ENCODE measurements around the gene TMPRSS3.

Gene TMPRSS3

GRCh38 chr21:42405064-42406013 lies 9.5 kb upstream of the TMPRSS3 start:
- H3K36me3 ChIP-seq (ENCODE audit: insufficient read depth, low read length), result no peaks in the 10 kb centered on the region
- no peaks in the 10 kb centered on the region for H3K4me1 ChIP-seq (ENCODE audit: insufficient read depth, low read length)
- no peak overlapping the region for H3K27ac ChIP-seq (ENCODE audit: low read depth, low read length)
- no peak overlapping the region for H3K9ac ChIP-seq (ENCODE audit: low read length)
- H3K4me3 ChIP-seq (ENCODE audit: low read depth in 1 of 2, low read length in 2 of 2), result no peak overlapping the region
- H3K9me3 ChIP-seq (ENCODE audit: low read length), result no peaks in the 10 kb centered on the region
- no peaks in the 10 kb centered on the region for H3K27me3 ChIP-seq (ENCODE audit: control insufficient read depth in 1 of 2, insufficient read depth in 2 of 2, low read length in 2 of 2)

GRCh38 chr21:42404539-42404938 lies 8.7 kb upstream of the TMPRSS3 start:
- H3K27me3 ChIP-seq (ENCODE audit: control insufficient read depth in 1 of 2, insufficient read depth in 2 of 2, low read length in 2 of 2), result no peaks in the 10 kb centered on the region
- H3K27ac ChIP-seq (ENCODE audit: low read depth, low read length), result no peak overlapping the region
- no peak overlapping the region for H3K4me3 ChIP-seq (ENCODE audit: low read depth in 1 of 2, low read length in 2 of 2)
- H3K9me3 ChIP-seq (ENCODE audit: low read length), result no peaks in the 10 kb centered on the region
- H3K4me1 ChIP-seq (ENCODE audit: insufficient read depth, low read length), result no peaks in the 10 kb centered on the region
- no peak overlapping the region for H3K9ac ChIP-seq (ENCODE audit: low read length)
- H3K36me3 ChIP-seq (ENCODE audit: insufficient read depth, low read length), result no peaks in the 10 kb centered on the region

- Histone ChIP-seq H3K27ac (ENCODE audit: low read depth, low read length) (no peak within 1 kb of the TSS), H3K9me3 (ENCODE audit: low read length) (no peaks in the 10 kb centered on the region), H3K27me3 (ENCODE audit: control insufficient read depth in 1 of 2, insufficient read depth in 2 of 2, low read length in 2 of 2) (no peaks in the 10 kb centered on the region), H3K4me1 (ENCODE audit: insufficient read depth, low read length) (no peaks in the 10 kb centered on the region), H3K4me3 (ENCODE audit: low read depth in 1 of 2, low read length in 2 of 2) (no peak within 1 kb of the TSS), H3K36me3 (ENCODE audit: insufficient read depth, low read length) (no peaks in the 10 kb centered on the region), H3K9ac (ENCODE audit: low read length) (no peak within 1 kb of the TSS)
Measured at GRCh38 chr21:42403611-42404231, 7.9 kb upstream of the TMPRSS3 start, which contains the start of gene UBASH3A. Gene UBASH3A, plus strand, starts transcription at chr21:42403902. Its CDS starts 44 bp downstream, at chr21:42403946.

GRCh38 chr21:42401820-42402251 lies 6.0 kb upstream of the TMPRSS3 start:
- Histone ChIP-seq H3K9ac (ENCODE audit: low read length) (no peak overlapping the region), H3K36me3 (ENCODE audit: insufficient read depth, low read length) (no peaks in the 10 kb centered on the region), H3K4me1 (ENCODE audit: insufficient read depth, low read length) (no peaks in the 10 kb centered on the region), H3K9me3 (ENCODE audit: low read length) (no peaks in the 10 kb centered on the region), H3K27me3 (ENCODE audit: control insufficient read depth in 1 of 2, insufficient read depth in 2 of 2, low read length in 2 of 2) (no peaks in the 10 kb centered on the region), H3K4me3 (ENCODE audit: low read depth in 1 of 2, low read length in 2 of 2) (no peak overlapping the region), H3K27ac (ENCODE audit: low read depth, low read length) (no peak overlapping the region)

GRCh38 chr21:42401154-42401553 lies 5.3 kb upstream of the TMPRSS3 start:
- Histone ChIP-seq H3K4me1 (ENCODE audit: insufficient read depth, low read length) (no peaks in the 10 kb centered on the region), H3K9ac (ENCODE audit: low read length) (no peak overlapping the region), H3K9me3 (ENCODE audit: low read length) (no peaks in the 10 kb centered on the region), H3K36me3 (ENCODE audit: insufficient read depth, low read length) (no peaks in the 10 kb centered on the region), H3K27ac (ENCODE audit: low read depth, low read length) (no peak overlapping the region), H3K4me3 (ENCODE audit: low read depth in 1 of 2, low read length in 2 of 2) (no peak overlapping the region), H3K27me3 (ENCODE audit: control insufficient read depth in 1 of 2, insufficient read depth in 2 of 2, low read length in 2 of 2) (no peaks in the 10 kb centered on the region)

GRCh38 chr21:42400525-42400924 lies 4.7 kb upstream of the TMPRSS3 start:
- no peaks in the 10 kb centered on the region for H3K27me3 ChIP-seq (ENCODE audit: control insufficient read depth in 1 of 2, insufficient read depth in 2 of 2, low read length in 2 of 2)
- no peak overlapping the region for H3K9ac ChIP-seq (ENCODE audit: low read length)
- no peak overlapping the region for H3K27ac ChIP-seq (ENCODE audit: low read depth, low read length)
- H3K4me3 ChIP-seq (ENCODE audit: low read depth in 1 of 2, low read length in 2 of 2), result no peak overlapping the region
- H3K9me3 ChIP-seq (ENCODE audit: low read length), result no peaks in the 10 kb centered on the region
- H3K36me3 ChIP-seq (ENCODE audit: insufficient read depth, low read length), result no peaks in the 10 kb centered on the region
- H3K4me1 ChIP-seq (ENCODE audit: insufficient read depth, low read length), result no peaks in the 10 kb centered on the region

GRCh38 chr21:42398436-42399028 lies 2.7 kb upstream of the TMPRSS3 start:
- no peaks in the 10 kb centered on the region for H3K36me3 ChIP-seq (ENCODE audit: insufficient read depth, low read length)
- H3K27me3 ChIP-seq (ENCODE audit: control insufficient read depth in 1 of 2, insufficient read depth in 2 of 2, low read length in 2 of 2), result no peaks in the 10 kb centered on the region
- no peaks in the 10 kb centered on the region for H3K4me1 ChIP-seq (ENCODE audit: insufficient read depth, low read length)
- no peak overlapping the region for H3K27ac ChIP-seq (ENCODE audit: low read depth, low read length)
- no peak overlapping the region for H3K4me3 ChIP-seq (ENCODE audit: low read depth in 1 of 2, low read length in 2 of 2)
- no peaks in the 10 kb centered on the region for H3K9me3 ChIP-seq (ENCODE audit: low read length)
- H3K9ac ChIP-seq (ENCODE audit: low read length), result no peak overlapping the region

GRCh38 chr21:42397746-42398394 lies 2.0 kb upstream of the TMPRSS3 start:
- no peak overlapping the region for H3K27ac ChIP-seq (ENCODE audit: low read depth, low read length)
- H3K4me1 ChIP-seq (ENCODE audit: insufficient read depth, low read length), result no peaks in the 10 kb centered on the region
- H3K9ac ChIP-seq (ENCODE audit: low read length), result no peak overlapping the region
- H3K4me3 ChIP-seq (ENCODE audit: low read depth in 1 of 2, low read length in 2 of 2), result no peak overlapping the region
- H3K36me3 ChIP-seq (ENCODE audit: insufficient read depth, low read length), result no peaks in the 10 kb centered on the region
- H3K9me3 ChIP-seq (ENCODE audit: low read length), result no peaks in the 10 kb centered on the region
- no peaks in the 10 kb centered on the region for H3K27me3 ChIP-seq (ENCODE audit: control insufficient read depth in 1 of 2, insufficient read depth in 2 of 2, low read length in 2 of 2)

GRCh38 chr21:42396799-42397745 lies 1.2 kb upstream of the TMPRSS3 start:
- no peaks in the 10 kb centered on the region for H3K4me1 ChIP-seq (ENCODE audit: insufficient read depth, low read length)
- H3K27ac ChIP-seq (ENCODE audit: low read depth, low read length), result no peak overlapping the region
- H3K9ac ChIP-seq (ENCODE audit: low read length), result no peak overlapping the region
- no peaks in the 10 kb centered on the region for H3K27me3 ChIP-seq (ENCODE audit: control insufficient read depth in 1 of 2, insufficient read depth in 2 of 2, low read length in 2 of 2)
- H3K36me3 ChIP-seq (ENCODE audit: insufficient read depth, low read length), result no peaks in the 10 kb centered on the region
- no peaks in the 10 kb centered on the region for H3K9me3 ChIP-seq (ENCODE audit: low read length)
- H3K4me3 ChIP-seq (ENCODE audit: low read depth in 1 of 2, low read length in 2 of 2), result no peak overlapping the region

GRCh38 chr21:42395302-42395701 lies 550 bp downstream of the TMPRSS3 start:
- H3K4me1 ChIP-seq (ENCODE audit: insufficient read depth, low read length), result no peaks in the 10 kb centered on the region
- H3K4me3 ChIP-seq (ENCODE audit: low read depth in 1 of 2, low read length in 2 of 2), result no peak overlapping the region
- no peaks in the 10 kb centered on the region for H3K36me3 ChIP-seq (ENCODE audit: insufficient read depth, low read length)
- no peaks in the 10 kb centered on the region for H3K9me3 ChIP-seq (ENCODE audit: low read length)
- no peaks in the 10 kb centered on the region for H3K27me3 ChIP-seq (ENCODE audit: control insufficient read depth in 1 of 2, insufficient read depth in 2 of 2, low read length in 2 of 2)
- H3K9ac ChIP-seq (ENCODE audit: low read length), result no peak overlapping the region
- no peak overlapping the region for H3K27ac ChIP-seq (ENCODE audit: low read depth, low read length)
